Ishikawa (cell line): Measurements from ENCODE around the gene TNFAIP6.

Experiments
- CEBPB ChIP-seq: IDR thresholded peaks from 2 replicates; pipeline ENCODE4 v1.6.1; 2012
- EGR1 ChIP-seq: IDR thresholded peaks from 2 replicates; pipeline ENCODE4 v1.6.1; 2012
- EP300 ChIP-seq: IDR thresholded peaks from 2 replicates; pipeline ENCODE4 v1.6.1; 2012; ENCODE audit warnings: borderline replicate concordance
- MAX ChIP-seq: IDR thresholded peaks from 2 replicates; pipeline ENCODE4 v1.6.1; 2012
- NFIC ChIP-seq: IDR thresholded peaks from 2 replicates; pipeline ENCODE4 v1.6.1; 2012
- RAD21 ChIP-seq: IDR thresholded peaks from 2 replicates; pipeline ENCODE4 v1.6.1; 2012; ENCODE audit warnings: low read depth
- TAF1 ChIP-seq: IDR thresholded peaks from 2 replicates; pipeline ENCODE4 v1.6.1; 2012; ENCODE audit warnings: low read depth, mild to moderate bottlenecking
- TCF12 ChIP-seq: IDR thresholded peaks from 2 replicates; pipeline ENCODE4 v1.6.1; 2012; ENCODE audit warnings: low read depth
- YY1 ChIP-seq: IDR thresholded peaks from 2 replicates; pipeline ENCODE4 v1.6.1; 2012; ENCODE audit warnings: low read depth
- ZBTB7A ChIP-seq: IDR thresholded peaks from 2 replicates; pipeline ENCODE4 v1.6.1; 2012; ENCODE audit warnings: low read depth
- TF ChIP-seq, protein P1 (sequence below): IDR thresholded peaks from 2 replicates; pipeline ENCODE4 v1.6.1; 2012
- TF ChIP-seq, protein P2 (sequence below): IDR thresholded peaks from 2 replicates; pipeline ENCODE4 v1.6.1; 2012; ENCODE audit warnings: low read depth, mild to moderate bottlenecking

GRCh38 chr2:151336863-151337371 is 20.5 kb upstream of the TNFAIP6 start:
- TF ChIP-seq, protein P1, sequence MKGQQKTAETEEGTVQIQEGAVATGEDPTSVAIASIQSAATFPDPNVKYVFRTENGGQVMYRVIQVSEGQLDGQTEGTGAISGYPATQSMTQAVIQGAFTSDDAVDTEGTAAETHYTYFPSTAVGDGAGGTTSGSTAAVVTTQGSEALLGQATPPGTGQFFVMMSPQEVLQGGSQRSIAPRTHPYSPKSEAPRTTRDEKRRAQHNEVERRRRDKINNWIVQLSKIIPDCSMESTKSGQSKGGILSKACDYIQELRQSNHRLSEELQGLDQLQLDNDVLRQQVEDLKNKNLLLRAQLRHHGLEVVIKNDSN, result no peak
- no peak for TF ChIP-seq RAD21
- TF ChIP-seq EGR1, result no peak
- TF ChIP-seq YY1, result no peak
- TF ChIP-seq, protein P2, sequence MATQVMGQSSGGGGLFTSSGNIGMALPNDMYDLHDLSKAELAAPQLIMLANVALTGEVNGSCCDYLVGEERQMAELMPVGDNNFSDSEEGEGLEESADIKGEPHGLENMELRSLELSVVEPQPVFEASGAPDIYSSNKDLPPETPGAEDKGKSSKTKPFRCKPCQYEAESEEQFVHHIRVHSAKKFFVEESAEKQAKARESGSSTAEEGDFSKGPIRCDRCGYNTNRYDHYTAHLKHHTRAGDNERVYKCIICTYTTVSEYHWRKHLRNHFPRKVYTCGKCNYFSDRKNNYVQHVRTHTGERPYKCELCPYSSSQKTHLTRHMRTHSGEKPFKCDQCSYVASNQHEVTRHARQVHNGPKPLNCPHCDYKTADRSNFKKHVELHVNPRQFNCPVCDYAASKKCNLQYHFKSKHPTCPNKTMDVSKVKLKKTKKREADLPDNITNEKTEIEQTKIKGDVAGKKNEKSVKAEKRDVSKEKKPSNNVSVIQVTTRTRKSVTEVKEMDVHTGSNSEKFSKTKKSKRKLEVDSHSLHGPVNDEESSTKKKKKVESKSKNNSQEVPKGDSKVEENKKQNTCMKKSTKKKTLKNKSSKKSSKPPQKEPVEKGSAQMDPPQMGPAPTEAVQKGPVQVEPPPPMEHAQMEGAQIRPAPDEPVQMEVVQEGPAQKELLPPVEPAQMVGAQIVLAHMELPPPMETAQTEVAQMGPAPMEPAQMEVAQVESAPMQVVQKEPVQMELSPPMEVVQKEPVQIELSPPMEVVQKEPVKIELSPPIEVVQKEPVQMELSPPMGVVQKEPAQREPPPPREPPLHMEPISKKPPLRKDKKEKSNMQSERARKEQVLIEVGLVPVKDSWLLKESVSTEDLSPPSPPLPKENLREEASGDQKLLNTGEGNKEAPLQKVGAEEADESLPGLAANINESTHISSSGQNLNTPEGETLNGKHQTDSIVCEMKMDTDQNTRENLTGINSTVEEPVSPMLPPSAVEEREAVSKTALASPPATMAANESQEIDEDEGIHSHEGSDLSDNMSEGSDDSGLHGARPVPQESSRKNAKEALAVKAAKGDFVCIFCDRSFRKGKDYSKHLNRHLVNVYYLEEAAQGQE, result no peak
- no peak for TF ChIP-seq ZBTB7A
- TF ChIP-seq NFIC, result no peak
- no peak for TF ChIP-seq EP300
- TF ChIP-seq CEBPB, result no peak
- TF ChIP-seq TAF1, result no peak
- TF ChIP-seq MAX, result no peak
- TF ChIP-seq TCF12, result no peak
